GM12864 (cell line): ENCODE measurements around the gene CCDC150.
A peak's percentile ranks its signal among the peaks of the same experiment; 100 is the strongest.

ENCODE experiments used
- DNase-seq: peaks from one replicate; pipeline ENCODE4 v3.0.0-alpha.2; 2011; ENCODE audit warnings: low read depth
- H3K4me3 ChIP-seq: 2 replicates; pipeline ENCODE4 v1.5.1; 2011; ENCODE audit warnings: mild to moderate bottlenecking, low read depth, low read length, control low read depth
- TF ChIP-seq, protein P1 (sequence below): IDR thresholded peaks from 2 replicates; pipeline ENCODE4 v1.5.1; 2011; ENCODE audit warnings: low read depth, mild to moderate bottlenecking, moderate library complexity, low read length, control low read depth, inconsistent platforms; ENCODE audit errors: missing control alignments

CCDC150 gene

DNA sequence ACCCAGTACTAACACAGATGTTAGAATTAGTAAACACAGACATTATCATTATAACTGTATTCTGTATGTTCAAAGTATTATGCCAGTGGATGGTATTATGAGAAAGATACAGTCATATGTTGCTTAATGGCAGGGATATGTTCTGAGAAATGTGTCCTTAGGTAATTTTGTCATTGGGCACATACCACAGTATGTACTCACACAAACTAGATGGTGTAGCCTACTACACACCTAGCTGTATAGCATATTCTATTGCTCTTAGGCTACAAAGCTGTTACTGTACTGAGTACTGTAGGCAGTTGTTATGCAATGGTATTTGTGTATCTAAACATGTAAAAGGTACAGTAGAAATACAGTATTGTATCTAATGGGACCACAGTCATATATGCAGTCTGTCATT, 106.2 kb downstream of the CCDC150 start:
- TF ChIP-seq, protein P1, sequence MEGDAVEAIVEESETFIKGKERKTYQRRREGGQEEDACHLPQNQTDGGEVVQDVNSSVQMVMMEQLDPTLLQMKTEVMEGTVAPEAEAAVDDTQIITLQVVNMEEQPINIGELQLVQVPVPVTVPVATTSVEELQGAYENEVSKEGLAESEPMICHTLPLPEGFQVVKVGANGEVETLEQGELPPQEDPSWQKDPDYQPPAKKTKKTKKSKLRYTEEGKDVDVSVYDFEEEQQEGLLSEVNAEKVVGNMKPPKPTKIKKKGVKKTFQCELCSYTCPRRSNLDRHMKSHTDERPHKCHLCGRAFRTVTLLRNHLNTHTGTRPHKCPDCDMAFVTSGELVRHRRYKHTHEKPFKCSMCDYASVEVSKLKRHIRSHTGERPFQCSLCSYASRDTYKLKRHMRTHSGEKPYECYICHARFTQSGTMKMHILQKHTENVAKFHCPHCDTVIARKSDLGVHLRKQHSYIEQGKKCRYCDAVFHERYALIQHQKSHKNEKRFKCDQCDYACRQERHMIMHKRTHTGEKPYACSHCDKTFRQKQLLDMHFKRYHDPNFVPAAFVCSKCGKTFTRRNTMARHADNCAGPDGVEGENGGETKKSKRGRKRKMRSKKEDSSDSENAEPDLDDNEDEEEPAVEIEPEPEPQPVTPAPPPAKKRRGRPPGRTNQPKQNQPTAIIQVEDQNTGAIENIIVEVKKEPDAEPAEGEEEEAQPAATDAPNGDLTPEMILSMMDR: no peak
- no peak overlapping the region for H3K4me3 ChIP-seq
- DNase-seq: no peak

DNA sequence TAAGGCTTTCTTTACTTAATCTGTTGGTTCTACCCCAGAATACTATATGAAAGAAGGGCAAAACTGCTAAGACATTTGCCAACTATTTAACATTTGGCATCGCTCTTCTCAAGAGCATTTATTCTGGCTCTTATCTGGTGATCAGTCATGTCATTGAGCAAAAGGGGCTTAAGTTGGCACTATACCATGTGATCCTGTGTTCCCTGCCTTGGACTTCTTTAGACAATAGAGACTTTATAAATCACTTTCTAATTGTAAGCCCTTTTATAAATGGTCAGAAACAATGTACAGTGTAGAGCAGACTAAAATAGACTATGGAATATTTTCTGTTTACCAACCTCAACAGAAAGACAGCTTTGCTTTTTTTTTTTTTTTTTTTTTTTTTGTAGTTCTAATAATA, 107.9 kb downstream of the CCDC150 start:
- TF ChIP-seq, protein P1: no peak
- no peak overlapping the region for H3K4me3 ChIP-seq
- DNase-seq: no peak

DNA sequence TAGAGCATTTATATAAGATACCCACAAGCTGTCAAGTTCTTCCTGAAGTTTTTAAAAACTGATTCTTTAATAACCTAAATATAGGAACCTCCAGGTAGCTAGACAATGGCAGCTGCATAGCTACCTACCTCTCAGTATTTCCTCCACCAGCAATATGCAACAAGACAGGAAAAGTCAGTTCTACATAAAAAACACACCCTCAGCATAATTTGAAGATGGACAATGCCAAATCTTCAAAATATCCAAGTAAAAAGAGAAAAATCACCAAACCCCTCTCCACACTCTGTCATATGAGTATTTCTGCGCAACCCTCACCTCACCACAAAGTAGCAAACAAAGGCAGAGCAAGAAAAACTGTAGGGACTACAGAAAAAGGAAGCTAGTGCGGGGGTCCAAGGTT, 108.6 kb downstream of the CCDC150 start:
- no peak for DNase-seq
- TF ChIP-seq, protein P1: no peak
- H3K4me3 ChIP-seq: no peak overlapping the region

DNA sequence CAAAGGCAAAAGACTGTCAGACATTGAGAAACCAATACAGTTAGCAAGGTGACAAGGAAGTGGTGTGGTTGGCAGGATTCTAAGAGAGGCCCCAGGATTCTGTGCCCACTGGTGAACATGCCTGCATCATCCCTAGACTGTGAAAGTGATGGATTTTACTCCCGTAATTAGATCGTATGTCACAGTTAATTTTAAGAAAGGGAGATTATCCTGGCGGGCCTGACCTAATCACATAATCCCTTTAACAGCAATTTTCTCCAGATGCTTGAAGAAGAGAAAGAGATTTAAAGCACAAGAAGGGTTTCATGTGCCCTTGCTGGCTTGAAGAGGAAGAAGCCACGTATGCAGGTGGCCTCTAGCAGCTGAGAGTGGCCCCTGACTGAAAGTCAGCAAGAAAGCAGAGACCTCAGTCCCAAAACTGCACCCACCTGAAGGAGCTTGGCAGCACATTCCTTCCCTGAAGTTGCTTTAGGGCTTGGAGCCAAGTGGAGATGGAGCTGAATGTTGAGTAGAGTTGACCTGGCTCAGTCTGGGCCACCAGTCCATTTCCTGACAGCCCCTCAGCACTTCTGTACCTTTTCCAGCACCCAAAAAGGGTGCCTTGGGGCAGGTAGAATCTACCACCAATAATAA, 110.9 kb downstream of the CCDC150 start:
- no peak for DNase-seq
- TF ChIP-seq, protein P1: no peak
- H3K4me3 ChIP-seq: no peak overlapping the region

DNA sequence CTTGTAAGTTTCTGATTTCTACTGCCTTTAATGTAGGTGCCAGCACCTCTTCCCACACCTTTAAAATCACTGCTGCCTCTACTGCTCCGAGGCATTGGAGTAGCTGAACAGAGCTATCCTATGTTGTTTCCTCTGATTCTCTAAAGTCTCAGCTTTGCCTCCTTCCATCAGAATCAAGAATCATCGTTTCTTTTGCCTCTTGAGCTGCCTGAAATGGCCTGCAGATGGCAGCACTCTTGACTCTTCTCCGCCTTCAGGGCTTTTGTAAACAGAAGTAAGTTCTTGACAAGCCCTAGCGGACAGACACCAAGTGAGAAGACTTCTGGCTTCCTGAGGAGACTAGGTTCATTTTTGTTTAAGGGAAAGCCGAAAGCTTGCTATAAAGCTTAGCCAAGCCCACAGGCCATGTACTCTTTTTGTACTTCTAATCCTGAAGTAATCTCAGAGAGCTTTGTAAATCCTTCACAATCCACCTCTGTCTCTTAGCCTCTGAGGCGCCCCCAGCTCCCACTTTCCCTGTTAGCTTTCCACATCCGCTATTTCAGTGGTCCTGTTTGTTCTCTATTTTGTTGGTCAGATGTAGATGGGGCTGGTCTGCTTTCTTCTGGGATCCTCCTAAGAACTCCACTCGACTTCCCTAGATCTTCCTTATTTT, 111.6 kb downstream of the CCDC150 start:
- peak; percentile 50 for DNase-seq
- H3K4me3 ChIP-seq: no peak overlapping the region
- TF ChIP-seq, protein P1: peak; percentile 81

DNA sequence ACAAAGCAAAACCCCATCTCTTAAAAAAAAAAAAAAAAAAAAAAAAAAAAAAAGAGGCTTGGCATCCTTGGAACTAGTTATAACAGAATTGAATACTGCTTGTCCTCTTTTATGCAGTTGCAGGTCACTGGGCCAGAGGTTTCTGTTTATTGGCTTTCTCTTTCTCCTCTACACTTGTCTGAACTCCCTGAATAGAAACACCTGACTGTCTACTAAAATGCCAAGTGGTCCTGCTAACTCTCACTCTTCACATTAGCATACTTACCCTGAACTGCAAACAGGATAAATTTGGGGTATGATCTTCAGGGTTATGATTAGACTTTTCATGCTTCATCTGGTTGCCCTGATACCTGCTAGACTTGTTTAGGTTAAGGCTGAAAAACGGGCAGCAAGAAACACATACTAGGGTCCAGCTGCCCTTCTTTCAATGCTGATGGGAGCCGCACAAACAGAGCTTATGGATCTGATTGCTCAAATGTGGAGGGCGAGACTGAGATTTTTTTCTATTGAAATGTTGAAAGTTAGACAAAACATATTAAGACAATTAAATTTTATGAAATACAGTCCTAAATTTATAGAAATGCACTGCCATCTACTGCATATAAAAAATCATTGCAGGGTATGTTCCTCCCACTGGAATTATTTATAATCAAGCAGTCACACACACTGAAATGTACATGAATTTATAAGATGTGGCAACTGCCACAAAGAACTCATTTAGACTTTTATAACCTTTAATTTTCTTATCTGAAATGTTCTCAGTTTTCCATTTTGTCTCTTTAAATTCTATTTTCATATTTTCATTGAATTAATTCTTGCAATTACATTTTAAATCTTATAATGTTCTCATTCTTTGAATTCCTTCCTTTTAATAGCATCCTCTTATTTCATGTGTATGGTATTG, 119.2 kb downstream of the CCDC150 start:
- no peak for DNase-seq
- H3K4me3 ChIP-seq: no peak overlapping the region
- TF ChIP-seq, protein P1: no peak
